Progenitor cell of endocrine pancreas (in vitro differentiated cells): ENCODE measurements around the gene SCN2A. TPM values are rescaled to one million over a fixed set of nuclear protein-coding genes. Genes with fewer than 3 reads are reported as not detected.
"Not testable (repeated sequence)": the region's sequence is repeated elsewhere in the genome, so short reads cannot be mapped to it uniquely, and the experiment has no call there.

Experiments used
- DNase-seq: peaks from one replicate; pipeline ENCODE4 v3.0.0; 2021; ENCODE audit warnings: low spot score; ENCODE audit not compliant: unreplicated experiment
- H3K27ac Mint-ChIP-seq: 2 replicates; pipeline ENCODE4 v1.8.0; 2021; ENCODE audit warnings: mild to moderate bottlenecking, moderate library complexity, mixed read lengths
- H3K27me3 Mint-ChIP-seq: 2 replicates; pipeline ENCODE4 v1.8.0; 2021; ENCODE audit warnings: mixed read lengths
- H3K36me3 Mint-ChIP-seq: 2 replicates; pipeline ENCODE4 v1.8.0; 2022; ENCODE audit warnings: mixed read lengths; ENCODE audit not compliant: insufficient read depth
- H3K4me1 Mint-ChIP-seq: 2 replicates; pipeline ENCODE4 v1.8.0; 2021; ENCODE audit warnings: low read depth, mixed read lengths
- H3K4me3 Mint-ChIP-seq: 2 replicates; pipeline ENCODE4 v1.8.0; 2021; ENCODE audit warnings: low read depth, mild to moderate bottlenecking, moderate library complexity, mixed read lengths
- H3K9me3 Mint-ChIP-seq: 2 replicates; pipeline ENCODE4 v1.8.0; 2021; ENCODE audit warnings: low read depth, mixed read lengths
- CTCF ChIP-seq: fragments of 200-600 bp; sonication (generic); IDR thresholded peaks from one replicate; pipeline ENCODE4 v1.5.0; 2021; ENCODE audit warnings: antibody characterized with exemption, mild to moderate bottlenecking; ENCODE audit not compliant: unreplicated experiment
- total RNA-seq: library from RNA; stranded (reverse); gene quantifications from 2 replicates; pipeline ENCODE4 v1.2.1, GENCODE V29; 2021

Gene SCN2A
- total RNA-seq, 1 donor from 2014 or later: 0.86 TPM

- Mint-ChIP-seq H3K27ac (no peak overlapping the region), H3K27me3 (no peaks in the 10 kb centered on the region), H3K4me3 (no peak overlapping the region), H3K36me3 (no peaks in the 10 kb centered on the region), H3K4me1 (peaks cover 9% of the 10 kb centered on the region), H3K9me3 (no peaks in the 10 kb centered on the region)
- TF ChIP-seq CTCF: no peak
- DNase-seq: no peak
These were observed 73.8 kb downstream of the SCN2A start for GRCh38 chr2:165312999-165313398.

- H3K4me1 Mint-ChIP-seq: peaks cover 9% of the 10 kb centered on the region
- H3K36me3 Mint-ChIP-seq: no peaks in the 10 kb centered on the region
- H3K4me3 Mint-ChIP-seq: no peak overlapping the region
- no peak for DNase-seq
- H3K9me3 Mint-ChIP-seq: no peaks in the 10 kb centered on the region
- no peak for TF ChIP-seq CTCF
- no peak overlapping the region for H3K27ac Mint-ChIP-seq
- no peaks in the 10 kb centered on the region for H3K27me3 Mint-ChIP-seq
These were observed 74.3 kb downstream of the SCN2A start for GRCh38 chr2:165313509-165313908.

GRCh38 chr2:165328272-165328671 is 89.1 kb downstream of the SCN2A start:
- H3K27me3 Mint-ChIP-seq: no peaks in the 10 kb centered on the region

DNA sequence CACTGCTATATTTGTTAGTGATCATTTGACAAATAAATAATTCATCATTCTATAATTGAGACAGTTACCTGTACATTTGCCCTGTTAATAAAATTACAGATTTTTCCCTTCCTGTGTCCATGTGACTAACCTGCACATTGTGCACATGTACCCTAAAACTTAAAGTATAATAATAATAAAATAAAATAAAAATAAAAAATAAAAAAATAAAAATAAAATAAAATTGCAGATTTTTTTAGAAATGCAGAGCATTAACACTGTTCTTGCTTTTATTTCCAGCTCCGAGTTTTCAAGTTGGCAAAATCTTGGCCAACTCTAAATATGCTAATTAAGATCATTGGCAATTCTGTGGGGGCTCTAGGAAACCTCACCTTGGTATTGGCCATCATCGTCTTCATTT is 105.1 kb downstream of the SCN2A start:
- not testable (repeated sequence) for H3K9me3 Mint-ChIP-seq, H3K27ac Mint-ChIP-seq, H3K36me3 Mint-ChIP-seq, H3K4me3 Mint-ChIP-seq, H3K4me1 Mint-ChIP-seq, DNase-seq, H3K27me3 Mint-ChIP-seq

More at GRCh38 chr2:165328272-165328671, 89.1 kb downstream of the SCN2A start:
- Mint-ChIP-seq H3K9me3 (no peaks in the 10 kb centered on the region), H3K27ac (no peak overlapping the region), H3K36me3 (no peaks in the 10 kb centered on the region), H3K4me3 (no peak overlapping the region), H3K4me1 (no peaks in the 10 kb centered on the region)
- no peak for DNase-seq
- TF ChIP-seq CTCF: no peak

GRCh38 chr2:165348441-165348840 is 109.2 kb downstream of the SCN2A start:
- Mint-ChIP-seq H3K27ac (no peak overlapping the region), H3K4me1 (peaks cover 1% of the 10 kb centered on the region), H3K9me3 (peaks cover 4% of the 10 kb centered on the region), H3K27me3 (no peaks in the 10 kb centered on the region), H3K36me3 (no peaks in the 10 kb centered on the region), H3K4me3 (no peak overlapping the region)
- TF ChIP-seq CTCF: no peak
- DNase-seq: no peak

DNA sequence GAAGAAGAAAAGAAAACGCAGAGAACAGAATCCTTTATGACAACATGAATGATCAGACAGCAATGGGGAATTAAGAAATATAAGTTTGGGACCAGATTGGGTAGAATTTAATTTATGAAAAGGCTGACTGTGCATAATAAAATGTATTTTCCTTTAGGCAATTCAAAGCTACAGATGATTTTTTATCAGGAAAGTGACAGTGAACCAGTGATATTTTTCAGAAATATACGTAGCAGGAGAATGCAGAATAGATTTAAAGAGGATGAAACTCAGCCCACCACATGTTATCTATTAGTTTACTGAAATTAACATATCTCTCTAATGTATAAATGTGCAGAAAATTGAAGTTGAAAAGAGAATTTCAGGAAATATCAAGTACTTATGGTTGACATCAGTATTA is 110.0 kb downstream of the SCN2A start:
- peaks cover 4% of the 10 kb centered on the region for H3K9me3 Mint-ChIP-seq
- H3K4me3 Mint-ChIP-seq: no peak overlapping the region
- TF ChIP-seq CTCF: no peak
- DNase-seq: no peak
- no peaks in the 10 kb centered on the region for H3K27me3 Mint-ChIP-seq
- no peaks in the 10 kb centered on the region for H3K36me3 Mint-ChIP-seq
- H3K4me1 Mint-ChIP-seq: peaks cover 1% of the 10 kb centered on the region
- no peak overlapping the region for H3K27ac Mint-ChIP-seq
